ENCODE data around the gene PAX3. TPM values are rescaled to one million over a fixed set of nuclear protein-coding genes. Genes with fewer than 3 reads are reported as not detected.

The PAX3 gene
- polyA plus RNA-seq, 3 donors: not detected

GRCh38 chr2:222281506-222281905, 17.3 kb downstream of the PAX3 start:
- Mint-ChIP-seq H3K27me3 (ENCODE audit: low read depth in 3 of 3) (peaks cover 38 to 72% (median 40%) of the 10 kb centered on the region in 3 donors), H3K4me1 (no peaks in the 10 kb centered on the region), H3K27ac (no peak overlapping the region), H3K36me3 (no peaks in the 10 kb centered on the region), H3K9me3 (peaks cover 0 to 9% (median under 1%) of the 10 kb centered on the region in 7 donors), H3K4me3 (peak overlapping the region in 1 of 2 donors; percentile 0)
- no peak overlapping the region for H3K27ac ChIP-seq (ENCODE audit: low read depth in 1 of 2, low read length in 2 of 2)
- no peaks in the 10 kb centered on the region for H4K20me1 ChIP-seq (ENCODE audit: insufficient read depth, low read length)
- H3K27me3 ChIP-seq (ENCODE audit: control insufficient read depth in 2 of 2, insufficient read depth in 2 of 2, low read length in 2 of 2): peaks cover 37 to 47% of the 10 kb centered on the region in 2 donors
- H3K4me2 ChIP-seq (replicated peaks; ENCODE audit: extremely low read depth, low read length, poor library complexity, severe bottlenecking): no peak overlapping the region
- no peak overlapping the region for H3K4me3 ChIP-seq (replicated peaks in 1 of 3; ENCODE audit: low read depth in 2 of 3, low read length in 3 of 3)
- no peak for TF ChIP-seq CTCF (IDR thresholded peaks at IDR 0.05)
- no peak overlapping the region for H3K9ac ChIP-seq (ENCODE audit: insufficient read depth, low read length, poor library complexity, severe bottlenecking)
- intact Hi-C loops (cut with micrococcal nuclease): no loop called here
- H3K79me2 ChIP-seq (ENCODE audit: insufficient read depth, low read length): no peaks in the 10 kb centered on the region
- DNase-seq: no peak
- H3K36me3 ChIP-seq (replicated peaks in 1 of 2; ENCODE audit: control insufficient read depth in 1 of 2, insufficient read depth in 2 of 2, low read length in 2 of 2): no peaks in the 10 kb centered on the region
- H3K4me1 ChIP-seq (ENCODE audit: control insufficient read depth in 1 of 2, insufficient read depth in 2 of 2, low read length in 2 of 2): no peaks in the 10 kb centered on the region
- H2AFZ ChIP-seq (ENCODE audit: insufficient read depth, low read depth, low read length, poor library complexity, severe bottlenecking): no peak overlapping the region
- H3K9me3 ChIP-seq (replicated peaks in 1 of 2; ENCODE audit: control insufficient read depth in 1 of 2, insufficient read depth in 1 of 2, low read length in 2 of 2): no peaks in the 10 kb centered on the region

DNA sequence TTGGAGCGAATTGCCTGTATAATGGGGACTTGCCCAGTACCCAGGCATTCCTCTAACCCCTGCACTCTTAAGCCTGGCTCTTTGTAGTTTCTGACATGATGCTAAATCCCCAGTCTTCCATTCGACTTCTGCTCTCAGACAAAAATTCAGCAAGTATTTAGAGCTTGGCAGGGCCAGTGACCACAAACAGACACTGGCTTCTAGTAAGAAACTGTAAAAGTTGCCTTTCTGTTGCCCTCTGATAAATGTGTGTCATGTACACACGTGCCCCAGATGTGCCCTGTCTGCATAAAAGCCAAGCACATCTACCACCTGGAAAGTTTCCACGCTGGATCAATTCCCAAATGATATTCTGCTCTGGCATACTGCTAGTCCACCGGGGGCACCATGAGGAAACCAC, 18.0 kb downstream of the PAX3 start:
- Histone ChIP-seq H3K27ac (ENCODE audit: low read depth in 1 of 2, low read length in 2 of 2) (no peak overlapping the region), H3K4me3 (replicated peaks in 1 of 3; ENCODE audit: low read depth in 2 of 3, low read length in 3 of 3) (no peak overlapping the region), H3K4me2 (replicated peaks; ENCODE audit: extremely low read depth, low read length, poor library complexity, severe bottlenecking) (no peak overlapping the region), H2AFZ (ENCODE audit: insufficient read depth, low read depth, low read length, poor library complexity, severe bottlenecking) (no peak overlapping the region), H3K9me3 (replicated peaks in 1 of 2; ENCODE audit: control insufficient read depth in 1 of 2, insufficient read depth in 1 of 2, low read length in 2 of 2) (no peaks in the 10 kb centered on the region), H3K27me3 (ENCODE audit: control insufficient read depth in 2 of 2, insufficient read depth in 2 of 2, low read length in 2 of 2) (peaks cover 33 to 47% of the 10 kb centered on the region in 2 donors), H3K36me3 (replicated peaks in 1 of 2; ENCODE audit: control insufficient read depth in 1 of 2, insufficient read depth in 2 of 2, low read length in 2 of 2) (no peaks in the 10 kb centered on the region), H3K79me2 (ENCODE audit: insufficient read depth, low read length) (no peaks in the 10 kb centered on the region), H3K9ac (ENCODE audit: insufficient read depth, low read length, poor library complexity, severe bottlenecking) (no peak overlapping the region), H4K20me1 (ENCODE audit: insufficient read depth, low read length) (no peaks in the 10 kb centered on the region), H3K4me1 (ENCODE audit: control insufficient read depth in 1 of 2, insufficient read depth in 2 of 2, low read length in 2 of 2) (no peaks in the 10 kb centered on the region)
- Mint-ChIP-seq H3K4me3 (peak overlapping the region in 1 of 2 donors; percentile 13), H3K36me3 (no peaks in the 10 kb centered on the region), H3K4me1 (no peaks in the 10 kb centered on the region), H3K27me3 (ENCODE audit: low read depth in 3 of 3) (peaks cover 34 to 71% (median 39%) of the 10 kb centered on the region in 3 donors), H3K9me3 (peaks cover 0 to 9% (median 0%) of the 10 kb centered on the region in 7 donors), H3K27ac (no peak overlapping the region)
- 42% methylated on average over 2 of the region's 5 CpGs for WGBS (ENCODE audit: insufficient coverage)
- no peak for DNase-seq
- intact Hi-C loops (cut with micrococcal nuclease): no loop called here
- TF ChIP-seq CTCF (IDR thresholded peaks at IDR 0.05): no peak

Data from CD14-positive monocyte (primary cell).